Subcutaneous adipose tissue (tissue), 4 donors: Measurements from ENCODE around the gene KCNC3. TPM values are rescaled to one million over a fixed set of nuclear protein-coding genes. Genes with fewer than 3 reads are reported as not detected.

Experiments used
- CTCF ChIP-seq: fragments of 450-650 bp; IDR thresholded peaks from one replicate; pipeline ENCODE4 v1.5.1; 2016; ENCODE audit warnings: low read depth, mild to moderate bottlenecking, control low read depth, antibody characterized with exemption, moderate library complexity
- total RNA-seq, 4 donors: library from RNA; depleted of rRNA; stranded (reverse); fragments of >200 nt; gene quantifications; one replicate each; pipeline ENCODE4 v1.1.0, GENCODE V29; 2016

The KCNC3 gene
- total RNA-seq, 4 donors from 2014 or later, result 0.16 to 0.75 (median 0.28) TPM

- no peak for TF ChIP-seq CTCF
Measured at GRCh38 chr19:50273821-50274220, 55.4 kb downstream of the KCNC3 start.

GRCh38 chr19:50272263-50272897 lies 56.8 kb downstream of the KCNC3 start:
- TF ChIP-seq CTCF, result no peak

GRCh38 chr19:50269653-50270052 lies 59.5 kb downstream of the KCNC3 start:
- no peak for TF ChIP-seq CTCF

GRCh38 chr19:50268501-50268900 lies 60.7 kb downstream of the KCNC3 start:
- no peak for TF ChIP-seq CTCF

- no peak for TF ChIP-seq CTCF
Measured at GRCh38 chr19:50268041-50268440, 61.1 kb downstream of the KCNC3 start.

- TF ChIP-seq CTCF, result no peak
Measured at GRCh38 chr19:50266896-50267295, 62.3 kb downstream of the KCNC3 start.

GRCh38 chr19:50266041-50266440 lies 63.1 kb downstream of the KCNC3 start:
- no peak for TF ChIP-seq CTCF
